ENCODE results near the gene TSEN34.
A peak's percentile ranks its signal among the peaks of the same experiment; 100 is the strongest.

The TSEN34 gene

DNA sequence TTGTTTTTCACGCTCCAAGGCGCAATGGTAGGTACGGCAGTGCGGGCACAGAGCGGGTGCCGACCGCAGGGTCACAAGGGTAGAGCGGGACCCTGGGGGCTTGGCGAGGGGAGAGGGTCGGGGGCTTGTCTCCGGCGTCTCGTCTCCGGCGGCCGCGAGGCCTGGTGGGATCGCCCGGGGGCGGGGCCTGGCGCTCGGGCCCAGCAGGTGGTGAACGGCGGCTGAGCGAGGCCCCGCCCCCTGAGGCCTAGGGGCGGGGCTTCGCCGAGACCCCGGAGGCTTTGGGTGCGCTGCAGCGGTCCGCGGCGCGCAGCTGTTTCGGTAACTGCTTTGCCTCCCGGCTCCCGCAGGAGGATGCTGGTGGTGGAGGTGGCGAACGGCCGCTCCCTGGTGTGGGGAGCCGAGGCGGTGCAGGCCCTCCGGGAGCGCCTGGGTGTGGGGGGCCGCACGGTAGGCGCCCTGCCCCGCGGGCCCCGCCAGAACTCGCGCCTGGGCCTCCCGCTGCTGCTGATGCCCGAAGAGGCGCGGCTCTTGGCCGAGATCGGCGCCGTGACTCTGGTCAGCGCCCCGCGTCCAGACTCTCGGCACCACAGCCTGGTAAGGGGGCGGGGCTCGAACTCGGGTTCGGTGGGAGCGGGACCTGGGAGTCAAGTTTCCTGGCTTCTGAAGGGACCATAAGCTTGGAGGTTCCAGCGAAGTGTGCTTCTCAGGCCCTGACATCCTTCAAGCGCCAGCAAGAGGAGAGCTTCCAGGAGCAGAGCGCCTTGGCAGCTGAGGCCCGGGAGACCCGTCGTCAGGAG lies at the start of gene TSEN34:
TSEN34 (plus strand) TSS at position 298 of the 800 bp plus-strand sequence; CDS start at position 355, 57 bp downstream.
- no peaks in the 10 kb centered on the region; the same call in 1 of the 2 replicates for H3F3A ChIP-seq (ENCODE audit: control insufficient read depth, insufficient read depth)
- TF ChIP-seq EZH2phosphoT487 (IDR thresholded peaks at IDR 0.05; ENCODE audit: borderline replicate concordance, low read length), result no peak
- TF ChIP-seq, protein P1, sequence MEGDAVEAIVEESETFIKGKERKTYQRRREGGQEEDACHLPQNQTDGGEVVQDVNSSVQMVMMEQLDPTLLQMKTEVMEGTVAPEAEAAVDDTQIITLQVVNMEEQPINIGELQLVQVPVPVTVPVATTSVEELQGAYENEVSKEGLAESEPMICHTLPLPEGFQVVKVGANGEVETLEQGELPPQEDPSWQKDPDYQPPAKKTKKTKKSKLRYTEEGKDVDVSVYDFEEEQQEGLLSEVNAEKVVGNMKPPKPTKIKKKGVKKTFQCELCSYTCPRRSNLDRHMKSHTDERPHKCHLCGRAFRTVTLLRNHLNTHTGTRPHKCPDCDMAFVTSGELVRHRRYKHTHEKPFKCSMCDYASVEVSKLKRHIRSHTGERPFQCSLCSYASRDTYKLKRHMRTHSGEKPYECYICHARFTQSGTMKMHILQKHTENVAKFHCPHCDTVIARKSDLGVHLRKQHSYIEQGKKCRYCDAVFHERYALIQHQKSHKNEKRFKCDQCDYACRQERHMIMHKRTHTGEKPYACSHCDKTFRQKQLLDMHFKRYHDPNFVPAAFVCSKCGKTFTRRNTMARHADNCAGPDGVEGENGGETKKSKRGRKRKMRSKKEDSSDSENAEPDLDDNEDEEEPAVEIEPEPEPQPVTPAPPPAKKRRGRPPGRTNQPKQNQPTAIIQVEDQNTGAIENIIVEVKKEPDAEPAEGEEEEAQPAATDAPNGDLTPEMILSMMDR (IDR thresholded peaks at IDR 0.05; ENCODE audit: low read depth, low read length, poor library complexity, severe bottlenecking), result no peak
- H3K4me3 ChIP-seq (ENCODE audit: low read length), result peak within 1 kb of the TSS; percentile 85
- H3K4me1 ChIP-seq (ENCODE audit: control insufficient read depth, low read length), result peaks cover 19% of the 10 kb centered on the region
- H3K27me3 ChIP-seq (ENCODE audit: control insufficient read depth, low read length), result no peaks in the 10 kb centered on the region
- H4K20me1 ChIP-seq (ENCODE audit: control insufficient read depth, insufficient read depth, low read depth, low read length), result peaks cover 4% of the 10 kb centered on the region; the same call in 1 of the 2 replicates
- peaks cover 25% of the 10 kb centered on the region for H3K36me3 ChIP-seq (ENCODE audit: control insufficient read depth, low read length)
- H3K4me2 ChIP-seq (ENCODE audit: low read length), result peak within 1 kb of the TSS; percentile 95
- H3K9me3 ChIP-seq (ENCODE audit: control insufficient read depth, insufficient read depth, low read length), result no peaks in the 10 kb centered on the region
- H3K27ac ChIP-seq (ENCODE audit: low read depth, low read length), result peak within 1 kb of the TSS; percentile 83
- peaks cover 29% of the 10 kb centered on the region for H3K79me2 ChIP-seq (ENCODE audit: control insufficient read depth, low read length)
- H3K9me2 ChIP-seq (replicated peaks; ENCODE audit: control insufficient read depth, low read length), result no peaks in the 10 kb centered on the region

DNA sequence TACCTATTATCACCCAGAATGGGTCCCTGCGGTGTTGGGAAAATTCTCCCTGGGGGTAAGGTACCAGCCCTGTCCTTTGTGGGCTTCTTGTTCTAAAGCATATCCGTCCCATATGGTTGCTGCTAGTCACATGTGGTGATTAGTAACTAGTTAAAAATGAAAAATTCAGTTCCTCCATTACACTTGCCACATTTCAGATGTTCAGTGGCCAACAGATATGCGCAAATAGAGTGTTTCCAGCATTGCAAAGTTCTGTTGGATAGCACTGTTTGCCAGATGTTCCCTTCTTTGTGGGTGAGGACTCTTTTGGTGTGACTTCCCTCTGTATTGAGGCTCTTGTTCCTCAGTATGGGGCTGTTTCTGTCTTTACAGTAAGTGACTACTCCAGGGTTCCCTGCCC lies 49.8 kb upstream of the TSEN34 start:
- H3K4me1 ChIP-seq (ENCODE audit: control insufficient read depth, low read length), result peaks cover 14% of the 10 kb centered on the region
- no peak for TF ChIP-seq EZH2phosphoT487 (IDR thresholded peaks at IDR 0.05; ENCODE audit: borderline replicate concordance, low read length)
- TF ChIP-seq, protein P1 (IDR thresholded peaks at IDR 0.05; ENCODE audit: low read depth, low read length, poor library complexity, severe bottlenecking), result no peak
- no peaks in the 10 kb centered on the region for H3K9me2 ChIP-seq (replicated peaks; ENCODE audit: control insufficient read depth, low read length)
- no peak overlapping the region for H3K4me2 ChIP-seq (ENCODE audit: low read length)
- no peak overlapping the region for H3K27ac ChIP-seq (ENCODE audit: low read depth, low read length)
- H3F3A ChIP-seq (ENCODE audit: control insufficient read depth, insufficient read depth), result no peaks in the 10 kb centered on the region
- H3K79me2 ChIP-seq (ENCODE audit: control insufficient read depth, low read length), result peaks cover 55% of the 10 kb centered on the region
- H3K4me3 ChIP-seq (ENCODE audit: low read length), result no peak overlapping the region
- peaks cover 79% of the 10 kb centered on the region for H3K36me3 ChIP-seq (ENCODE audit: control insufficient read depth, low read length)
- no peaks in the 10 kb centered on the region for H3K27me3 ChIP-seq (ENCODE audit: control insufficient read depth, low read length)
- H3K9me3 ChIP-seq (ENCODE audit: control insufficient read depth, insufficient read depth, low read length), result no peaks in the 10 kb centered on the region
- 0 out of 2 replicates have a peak, but pooled peaks cover 9% of the 10 kb centered on the region for H4K20me1 ChIP-seq (ENCODE audit: control insufficient read depth, insufficient read depth, low read depth, low read length)

DNA sequence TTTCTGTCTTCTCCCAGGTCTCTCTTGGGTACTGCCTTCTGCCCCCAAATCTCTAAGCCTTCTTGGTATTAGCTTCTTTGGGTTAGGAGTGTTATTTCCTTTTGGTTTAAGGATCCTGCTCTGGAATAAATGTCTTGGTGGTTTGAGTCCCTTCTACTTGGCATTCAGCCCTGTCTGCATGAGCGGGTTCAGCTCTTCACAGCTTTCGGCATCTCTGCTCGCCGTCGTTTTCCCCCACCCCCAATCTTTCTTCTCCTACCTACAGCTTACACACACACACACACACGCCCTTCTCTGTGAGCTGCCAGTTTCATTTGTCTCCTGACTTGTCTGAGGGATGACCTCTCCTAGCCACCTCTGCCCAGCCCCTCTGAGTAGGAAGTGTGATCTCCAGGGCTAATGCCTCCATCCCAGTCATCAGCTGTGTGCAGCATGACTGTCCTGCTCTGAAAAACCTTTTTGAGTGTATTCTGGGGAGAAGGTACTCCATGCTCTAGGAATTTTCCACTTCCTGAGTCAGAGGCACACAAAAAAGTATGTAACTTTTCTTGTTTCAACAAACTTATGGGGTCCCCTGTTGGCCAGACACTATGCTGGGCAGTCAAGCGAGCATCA lies 48.8 kb upstream of the TSEN34 start:
- Histone ChIP-seq H3F3A (ENCODE audit: control insufficient read depth, insufficient read depth) (no peaks in the 10 kb centered on the region), H3K9me3 (ENCODE audit: control insufficient read depth, insufficient read depth, low read length) (no peaks in the 10 kb centered on the region), H3K4me2 (ENCODE audit: low read length) (no peak overlapping the region), H3K27me3 (ENCODE audit: control insufficient read depth, low read length) (no peaks in the 10 kb centered on the region), H3K79me2 (ENCODE audit: control insufficient read depth, low read length) (peaks cover 55% of the 10 kb centered on the region), H3K4me3 (ENCODE audit: low read length) (no peak overlapping the region), H3K36me3 (ENCODE audit: control insufficient read depth, low read length) (peaks cover 88% of the 10 kb centered on the region), H3K27ac (ENCODE audit: low read depth, low read length) (no peak overlapping the region), H3K9me2 (replicated peaks; ENCODE audit: control insufficient read depth, low read length) (no peaks in the 10 kb centered on the region), H3K4me1 (ENCODE audit: control insufficient read depth, low read length) (peaks cover 10% of the 10 kb centered on the region), H4K20me1 (ENCODE audit: control insufficient read depth, insufficient read depth, low read depth, low read length) (0 out of 2 replicates have a peak, but pooled peaks cover 9% of the 10 kb centered on the region)
- TF ChIP-seq, protein P1 (IDR thresholded peaks at IDR 0.05; ENCODE audit: low read depth, low read length, poor library complexity, severe bottlenecking), result no peak
- TF ChIP-seq EZH2phosphoT487 (IDR thresholded peaks at IDR 0.05; ENCODE audit: borderline replicate concordance, low read length), result no peak
